ENCODE results near the gene SLC22A15.

Gene SLC22A15

GRCh38 chr1:116024626-116025025 lies 48.3 kb downstream of the SLC22A15 start:
- no peak for DNase-seq (ENCODE audit: extremely low read depth, insufficient read length)
- TF ChIP-seq CTCF (IDR thresholded peaks at IDR 0.05; ENCODE audit: insufficient read depth, low read length, poor library complexity, severe bottlenecking) = no peak
- Histone ChIP-seq H3K4me3 (replicated peaks; ENCODE audit: low read depth, low read length) (no peak overlapping the region), H3K36me3 (ENCODE audit: control insufficient read depth, insufficient read depth, low read length) (no peaks in the 10 kb centered on the region), H3K27me3 (replicated peaks; ENCODE audit: control insufficient read depth, insufficient read depth, low read length) (no peaks in the 10 kb centered on the region)

DNA sequence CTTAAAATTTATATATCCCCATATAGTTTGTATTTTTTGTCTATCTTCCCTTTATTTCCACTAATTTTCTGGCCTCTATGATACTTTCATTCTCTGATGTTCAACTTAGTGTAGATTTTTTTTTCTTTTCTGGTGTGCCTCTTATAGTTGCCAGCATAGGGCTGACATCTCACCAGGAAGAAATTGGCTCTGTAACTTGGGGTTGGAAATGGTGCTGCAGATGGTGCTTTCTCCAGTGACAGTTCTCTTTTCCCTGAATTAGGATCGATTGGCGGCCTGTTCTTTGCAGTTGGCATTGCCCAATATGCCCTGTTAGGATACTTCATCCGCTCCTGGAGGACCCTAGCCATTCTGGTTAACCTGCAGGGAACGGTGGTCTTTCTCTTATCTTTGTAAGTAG lies 50.3 kb downstream of the SLC22A15 start:
- no peak for DNase-seq (ENCODE audit: extremely low read depth, insufficient read length)
- H3K36me3 ChIP-seq (ENCODE audit: control insufficient read depth, insufficient read depth, low read length) = no peaks in the 10 kb centered on the region
- no peak for TF ChIP-seq CTCF (IDR thresholded peaks at IDR 0.05; ENCODE audit: insufficient read depth, low read length, poor library complexity, severe bottlenecking)
- H3K4me3 ChIP-seq (replicated peaks; ENCODE audit: low read depth, low read length) = no peak overlapping the region
- H3K27me3 ChIP-seq (replicated peaks; ENCODE audit: control insufficient read depth, insufficient read depth, low read length) = no peaks in the 10 kb centered on the region

DNA sequence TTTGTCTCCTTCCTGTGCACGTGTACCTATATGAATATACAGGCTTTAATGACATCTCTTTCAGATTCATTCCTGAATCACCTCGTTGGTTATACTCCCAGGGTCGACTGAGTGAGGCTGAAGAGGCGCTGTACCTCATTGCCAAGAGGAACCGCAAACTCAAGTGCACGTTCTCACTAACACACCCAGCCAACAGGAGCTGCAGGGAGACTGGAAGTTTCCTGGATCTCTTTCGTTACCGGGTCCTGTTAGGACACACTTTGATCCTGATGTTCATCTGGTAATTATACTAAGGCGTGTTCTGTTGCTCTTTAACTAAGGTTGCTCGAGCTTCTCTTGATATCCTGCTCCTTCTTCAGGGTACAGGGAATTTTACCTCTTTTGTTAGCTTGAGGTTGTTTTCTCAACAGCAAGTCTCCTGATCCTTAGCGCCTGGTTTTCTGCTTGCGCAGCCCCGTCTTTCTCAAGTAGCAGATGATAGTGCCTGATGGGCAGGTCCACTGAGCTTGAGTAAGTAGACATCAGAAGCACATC lies 55.1 kb downstream of the SLC22A15 start:
- H3K36me3 ChIP-seq (ENCODE audit: control insufficient read depth, insufficient read depth, low read length) = no peaks in the 10 kb centered on the region

DNA sequence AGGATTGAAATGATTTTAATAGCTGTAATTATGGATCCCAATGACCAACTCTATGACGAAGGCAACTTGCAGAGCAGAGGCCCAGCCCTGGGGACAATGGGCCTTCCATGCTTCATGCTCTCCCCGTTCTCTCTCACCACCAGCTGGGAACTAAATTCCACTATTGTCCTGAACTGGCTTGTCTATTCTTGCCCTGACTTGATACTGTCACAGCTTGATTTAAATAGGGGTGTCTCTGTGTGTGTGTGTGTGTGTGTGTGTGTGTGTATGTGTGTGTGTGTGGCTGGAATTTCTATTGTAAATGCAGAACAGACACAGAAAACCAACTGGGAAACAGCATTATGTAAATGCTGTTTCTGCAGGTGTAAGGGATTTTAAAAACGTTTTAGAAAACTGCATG lies 57.0 kb downstream of the SLC22A15 start:
- Histone ChIP-seq H3K36me3 (ENCODE audit: control insufficient read depth, insufficient read depth, low read length) (no peaks in the 10 kb centered on the region), H3K27me3 (replicated peaks; ENCODE audit: control insufficient read depth, insufficient read depth, low read length) (no peaks in the 10 kb centered on the region), H3K4me3 (replicated peaks; ENCODE audit: low read depth, low read length) (no peak overlapping the region)
- no peak for TF ChIP-seq CTCF (IDR thresholded peaks at IDR 0.05; ENCODE audit: insufficient read depth, low read length, poor library complexity, severe bottlenecking)
- no peak for DNase-seq (ENCODE audit: extremely low read depth, insufficient read length)

More for the DNA sequence above, 55.1 kb downstream of the SLC22A15 start:
- Histone ChIP-seq H3K27me3 (replicated peaks; ENCODE audit: control insufficient read depth, insufficient read depth, low read length) (no peaks in the 10 kb centered on the region), H3K4me3 (replicated peaks; ENCODE audit: low read depth, low read length) (no peak overlapping the region)
- no peak for TF ChIP-seq CTCF (IDR thresholded peaks at IDR 0.05; ENCODE audit: insufficient read depth, low read length, poor library complexity, severe bottlenecking)
- DNase-seq (ENCODE audit: extremely low read depth, insufficient read length) = no peak

DNA sequence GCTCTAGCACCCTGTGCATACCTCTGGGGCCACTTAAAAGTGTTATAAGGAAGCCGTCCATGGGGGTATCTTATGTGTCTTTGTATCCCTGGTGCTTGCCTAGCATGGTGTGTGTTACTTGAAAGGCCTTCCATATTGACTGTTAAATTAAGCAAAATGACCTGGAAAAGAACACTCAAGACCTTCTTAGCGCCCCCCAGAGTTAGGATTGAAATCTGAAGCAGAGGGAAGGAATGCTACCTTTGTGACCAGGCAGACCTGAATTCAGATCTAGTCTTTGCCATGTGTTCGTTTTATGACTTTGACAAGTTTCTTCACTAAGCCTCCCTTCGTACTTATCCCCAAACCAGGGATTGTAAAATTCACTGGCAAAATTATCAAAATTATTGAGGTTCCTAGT lies 59.9 kb downstream of the SLC22A15 start:
- no peak for DNase-seq (ENCODE audit: extremely low read depth, insufficient read length)
- no peaks in the 10 kb centered on the region for H3K36me3 ChIP-seq (ENCODE audit: control insufficient read depth, insufficient read depth, low read length)
- no peaks in the 10 kb centered on the region for H3K27me3 ChIP-seq (replicated peaks; ENCODE audit: control insufficient read depth, insufficient read depth, low read length)
- no peak for TF ChIP-seq CTCF (IDR thresholded peaks at IDR 0.05; ENCODE audit: insufficient read depth, low read length, poor library complexity, severe bottlenecking)
- H3K4me3 ChIP-seq (replicated peaks; ENCODE audit: low read depth, low read length) = no peak overlapping the region

- no peak for DNase-seq (ENCODE audit: extremely low read depth, insufficient read length)
- Histone ChIP-seq H3K36me3 (ENCODE audit: control insufficient read depth, insufficient read depth, low read length) (no peaks in the 10 kb centered on the region), H3K4me3 (replicated peaks; ENCODE audit: low read depth, low read length) (no peak overlapping the region), H3K27me3 (replicated peaks; ENCODE audit: control insufficient read depth, insufficient read depth, low read length) (no peaks in the 10 kb centered on the region)
- no peak for TF ChIP-seq CTCF (IDR thresholded peaks at IDR 0.05; ENCODE audit: insufficient read depth, low read length, poor library complexity, severe bottlenecking)
Observed at GRCh38 chr1:116038679-116039078, 62.4 kb downstream of the SLC22A15 start.

All from GM06990 (cell line).